Effector memory CD4-positive, alpha-beta T cell (primary cell): ENCODE measurements around the gene ZNF132.

Experiments used
- DNase-seq, 3 donors: peaks; one replicate each; pipeline ENCODE4 v3.0.0-alpha.2; 2020
- H3K27ac ChIP-seq: 2 replicates; pipeline ENCODE4 v1.7.0; 2013; ENCODE audit warnings: mild to moderate bottlenecking, low read length, moderate library complexity; ENCODE audit not compliant: insufficient read depth, poor library complexity, severe bottlenecking
- H3K27me3 ChIP-seq: replicated peaks from 2 replicates; pipeline ENCODE4 v1.7.0; 2013; ENCODE audit warnings: mild to moderate bottlenecking, low read length; ENCODE audit not compliant: insufficient read depth, control insufficient read depth, poor library complexity, severe bottlenecking
- H3K36me3 ChIP-seq: 2 replicates; pipeline ENCODE4 v1.7.0; 2013; ENCODE audit warnings: mild to moderate bottlenecking, low read length, moderate library complexity; ENCODE audit not compliant: control insufficient read depth, insufficient read depth
- H3K4me1 ChIP-seq: 2 replicates; pipeline ENCODE4 v1.7.0; 2013; ENCODE audit warnings: low read length, mild to moderate bottlenecking; ENCODE audit not compliant: control insufficient read depth, insufficient read depth, poor library complexity, severe bottlenecking
- H3K4me3 ChIP-seq: 2 replicates; pipeline ENCODE4 v1.7.0; 2013; ENCODE audit warnings: low read length, low read depth, mild to moderate bottlenecking; ENCODE audit not compliant: insufficient read depth, poor library complexity, severe bottlenecking
- H3K9me3 ChIP-seq: 2 replicates; pipeline ENCODE4 v1.7.0; 2013; ENCODE audit warnings: mild to moderate bottlenecking, low read length, moderate library complexity; ENCODE audit not compliant: control insufficient read depth

The ZNF132 gene

GRCh38 chr19:58388175-58388526, 51.8 kb downstream of the ZNF132 start:
- H3K36me3 ChIP-seq: peaks cover 21% of the 10 kb centered on the region

GRCh38 chr19:58387338-58388174, 52.4 kb downstream of the ZNF132 start:
- peak overlapping the region; percentile 98 for H3K27ac ChIP-seq
- peaks cover 15% of the 10 kb centered on the region for H3K36me3 ChIP-seq
- H3K27me3 ChIP-seq: no peaks in the 10 kb centered on the region
- H3K9me3 ChIP-seq: no peaks in the 10 kb centered on the region
- H3K4me3 ChIP-seq: peak overlapping the region; percentile 71
- DNase-seq: no peak
- H3K4me1 ChIP-seq: peaks cover 26% of the 10 kb centered on the region

More at GRCh38 chr19:58388175-58388526, 51.8 kb downstream of the ZNF132 start:
- H3K4me1 ChIP-seq: peaks cover 26% of the 10 kb centered on the region
- H3K4me3 ChIP-seq: peak overlapping the region; percentile 71
- no peak for DNase-seq
- no peaks in the 10 kb centered on the region for H3K9me3 ChIP-seq
- H3K27me3 ChIP-seq: no peaks in the 10 kb centered on the region
- no peak overlapping the region for H3K27ac ChIP-seq

GRCh38 chr19:58386576-58387337, 53.2 kb downstream of the ZNF132 start, which contains the start of gene RPS5:
Gene RPS5 (plus strand): TSS chr19:58387269. CDS start chr19:58388138, 869 bp downstream.
- DNase-seq: peak; percentile 95
- Histone ChIP-seq H3K4me1 (peaks cover 31% of the 10 kb centered on the region), H3K4me3 (peak within 1 kb of the TSS; percentile 71), H3K9me3 (no peaks in the 10 kb centered on the region), H3K27me3 (no peaks in the 10 kb centered on the region), H3K27ac (peak within 1 kb of the TSS; percentile 98), H3K36me3 (peaks cover 11% of the 10 kb centered on the region)

GRCh38 chr19:58385891-58386575, 53.9 kb downstream of the ZNF132 start:
- DNase-seq: no peak
- no peaks in the 10 kb centered on the region for H3K27me3 ChIP-seq
- peaks cover 10% of the 10 kb centered on the region for H3K36me3 ChIP-seq
- peak overlapping the region; percentile 71 for H3K4me3 ChIP-seq
- peaks cover 32% of the 10 kb centered on the region for H3K4me1 ChIP-seq
- H3K9me3 ChIP-seq: no peaks in the 10 kb centered on the region
- H3K27ac ChIP-seq: peak overlapping the region; percentile 98

GRCh38 chr19:58385313-58385890, 54.6 kb downstream of the ZNF132 start:
- H3K4me3 ChIP-seq: peak overlapping the region; percentile 71

GRCh38 chr19:58382997-58383603, 56.9 kb downstream of the ZNF132 start:
- Histone ChIP-seq H3K36me3 (no peaks in the 10 kb centered on the region), H3K9me3 (no peaks in the 10 kb centered on the region), H3K27me3 (no peaks in the 10 kb centered on the region), H3K4me1 (peaks cover 40% of the 10 kb centered on the region), H3K27ac (no peak overlapping the region), H3K4me3 (no peak overlapping the region)
- no peak for DNase-seq

More at GRCh38 chr19:58385313-58385890, 54.6 kb downstream of the ZNF132 start:
- peaks cover 6% of the 10 kb centered on the region for H3K36me3 ChIP-seq
- DNase-seq: no peak
- no peaks in the 10 kb centered on the region for H3K9me3 ChIP-seq
- H3K27ac ChIP-seq: peak overlapping the region; percentile 98
- H3K27me3 ChIP-seq: no peaks in the 10 kb centered on the region
- peaks cover 35% of the 10 kb centered on the region for H3K4me1 ChIP-seq
